Fibroblast of skin of scalp (primary cell): ENCODE measurements around the gene ACVRL1.
A peak's percentile ranks its signal among the peaks of the same experiment; 100 is the strongest.

Experiments
- DNase-seq: peaks from one replicate; pipeline ENCODE4 v3.0.0-alpha.2; 2013

The ACVRL1 gene

DNA sequence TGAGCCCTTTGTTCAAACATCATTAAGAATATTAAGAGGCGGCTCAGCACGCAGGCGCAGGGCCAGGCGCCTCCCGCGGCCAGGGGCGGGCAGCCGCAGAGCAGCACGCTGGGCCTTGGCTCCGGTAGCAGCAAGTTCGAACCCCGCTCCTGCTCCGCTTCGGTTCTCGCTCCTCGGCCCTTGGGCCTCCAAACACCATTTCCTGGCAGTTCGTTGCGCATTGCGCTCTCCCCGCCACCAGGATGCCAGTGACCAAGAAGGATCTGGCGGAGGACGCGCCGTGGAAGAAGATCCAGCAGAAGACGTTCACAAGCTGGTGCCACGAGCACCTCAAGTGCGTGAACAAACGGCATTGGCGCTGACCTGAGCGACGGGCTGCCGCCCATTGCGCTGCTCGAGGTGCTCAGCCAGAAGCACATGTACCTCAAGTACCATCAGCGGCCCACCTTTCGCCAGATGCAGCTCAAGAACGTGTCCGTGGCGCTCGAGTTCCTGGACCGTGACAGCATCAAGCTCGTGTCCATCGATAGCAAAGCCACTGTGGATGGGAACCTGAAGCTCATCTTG, 6.9 kb upstream of the ACVRL1 start:
- no peak for DNase-seq

DNA sequence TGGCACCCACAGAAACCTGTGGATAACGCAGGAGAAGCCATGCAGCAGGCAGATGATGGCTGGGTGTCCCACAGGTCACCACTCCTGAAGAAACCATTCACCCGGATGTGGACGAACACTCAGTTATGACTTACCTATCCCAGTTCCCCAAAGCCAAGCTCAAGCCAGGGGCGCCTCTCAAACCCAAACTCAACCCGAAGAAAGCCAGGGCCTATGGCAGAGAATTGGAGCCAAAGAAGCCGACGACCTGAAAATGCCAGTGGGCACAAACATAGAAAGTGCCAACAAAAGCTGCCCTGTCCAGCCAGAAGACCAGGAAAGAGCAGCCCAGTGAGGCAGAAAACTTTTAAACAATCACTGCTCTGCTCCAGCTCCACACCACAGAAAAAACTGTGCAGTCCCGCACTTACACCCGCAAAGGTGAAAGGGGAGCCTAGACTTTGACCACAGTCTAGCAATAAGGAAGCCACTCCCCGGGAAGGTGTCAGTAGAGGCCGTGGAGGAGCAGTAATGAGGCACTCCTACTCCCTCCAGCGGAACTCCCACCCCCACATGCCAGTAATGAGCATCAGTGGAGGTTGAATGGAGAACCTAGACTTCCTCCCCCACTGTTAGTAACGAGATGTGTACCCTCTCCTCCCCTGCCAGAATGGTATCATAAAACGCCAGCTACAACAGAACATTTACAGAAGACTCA, 6.0 kb upstream of the ACVRL1 start:
- no peak for DNase-seq

DNA sequence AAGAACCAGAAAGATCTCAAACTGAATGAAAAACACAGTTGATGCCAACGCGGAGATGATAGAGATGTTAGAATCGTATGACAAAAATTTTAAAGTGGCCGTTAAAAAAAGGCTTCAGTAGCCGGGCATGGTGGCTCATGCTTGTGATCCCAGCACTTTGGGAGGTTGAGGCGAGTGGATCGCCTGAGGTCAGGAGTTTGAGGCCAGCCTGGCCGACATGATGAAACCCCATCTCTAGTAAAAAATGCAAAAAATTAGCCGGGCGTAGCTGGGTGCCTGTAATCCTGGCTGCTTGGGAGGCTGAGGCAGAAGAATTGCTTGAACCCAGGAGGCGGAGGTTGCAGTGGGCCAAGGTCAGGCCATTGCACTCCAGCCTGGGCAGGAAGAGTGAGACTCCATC, 5.4 kb upstream of the ACVRL1 start:
- no peak for DNase-seq

DNA sequence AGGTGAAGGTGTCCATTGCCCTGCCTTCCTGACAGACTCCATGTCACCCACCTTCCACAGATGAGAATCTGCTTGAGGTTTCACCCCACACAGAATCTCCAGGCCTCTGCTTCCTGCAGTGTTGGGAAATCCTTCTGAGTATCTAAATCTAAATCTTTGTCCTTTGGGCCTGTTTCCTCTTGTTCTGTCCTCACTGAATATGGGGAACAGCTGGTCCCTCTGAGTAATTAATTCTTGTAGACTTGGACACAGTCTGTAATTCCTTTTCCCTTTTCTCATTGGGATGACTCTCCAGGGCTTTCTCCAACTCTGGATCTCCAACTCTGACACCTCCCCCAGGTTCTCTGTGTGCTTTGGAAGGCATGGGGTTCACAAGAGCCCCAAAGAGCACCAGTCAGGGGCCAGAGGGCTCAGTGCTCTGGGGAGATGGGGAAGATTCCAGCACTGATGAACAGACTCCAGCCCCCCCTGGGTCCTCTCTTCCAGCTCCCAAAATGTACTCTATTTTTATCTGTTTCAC, 2.3 kb upstream of the ACVRL1 start:
- peak; percentile 22 for DNase-seq

DNA sequence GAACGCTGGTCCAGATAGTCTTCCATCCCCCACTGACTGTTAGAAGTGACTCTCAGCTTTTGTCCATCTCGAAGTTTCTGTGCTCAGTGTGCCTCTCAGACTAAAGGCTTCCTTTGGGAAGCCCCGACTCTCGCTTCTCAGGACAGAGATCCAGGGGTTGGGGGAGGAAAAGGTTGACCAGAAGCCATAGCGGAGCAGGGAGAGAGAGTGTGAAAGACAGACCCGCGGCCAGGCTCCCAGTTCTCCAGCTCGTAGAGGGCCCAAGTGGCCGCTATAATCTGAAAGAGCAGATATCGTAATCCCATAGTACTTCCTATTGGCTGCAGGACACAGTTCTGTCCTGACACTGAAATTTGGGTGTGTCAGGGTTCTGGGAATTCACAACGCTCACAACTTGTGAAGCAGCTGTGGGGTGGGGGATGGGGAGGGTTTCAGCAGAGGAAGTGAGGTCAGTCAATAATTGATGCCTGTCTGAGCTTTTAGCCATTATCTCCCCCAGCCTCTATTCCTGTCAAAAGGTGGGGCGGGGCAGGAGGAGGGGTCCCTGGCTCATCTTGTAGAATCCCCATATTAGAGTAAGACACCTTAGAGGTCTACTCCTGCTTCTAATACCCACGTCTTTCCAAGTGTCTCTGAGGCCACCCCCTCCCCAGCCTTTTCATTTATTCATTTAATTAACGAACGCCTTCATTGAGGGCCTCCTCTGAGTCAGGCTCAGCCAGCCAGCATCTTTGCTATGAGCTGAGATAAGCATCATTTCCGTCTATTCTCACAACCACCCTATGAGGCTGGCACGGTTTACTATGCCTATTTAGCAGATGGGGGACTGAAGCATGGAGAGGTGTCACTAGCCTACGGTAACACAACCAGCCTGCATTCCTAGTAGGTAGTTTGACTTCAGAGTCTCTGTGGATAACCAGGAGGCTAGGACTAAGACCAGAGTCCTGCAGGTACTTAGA, 1.6 kb upstream of the ACVRL1 start:
- DNase-seq: peak; percentile 46

DNA sequence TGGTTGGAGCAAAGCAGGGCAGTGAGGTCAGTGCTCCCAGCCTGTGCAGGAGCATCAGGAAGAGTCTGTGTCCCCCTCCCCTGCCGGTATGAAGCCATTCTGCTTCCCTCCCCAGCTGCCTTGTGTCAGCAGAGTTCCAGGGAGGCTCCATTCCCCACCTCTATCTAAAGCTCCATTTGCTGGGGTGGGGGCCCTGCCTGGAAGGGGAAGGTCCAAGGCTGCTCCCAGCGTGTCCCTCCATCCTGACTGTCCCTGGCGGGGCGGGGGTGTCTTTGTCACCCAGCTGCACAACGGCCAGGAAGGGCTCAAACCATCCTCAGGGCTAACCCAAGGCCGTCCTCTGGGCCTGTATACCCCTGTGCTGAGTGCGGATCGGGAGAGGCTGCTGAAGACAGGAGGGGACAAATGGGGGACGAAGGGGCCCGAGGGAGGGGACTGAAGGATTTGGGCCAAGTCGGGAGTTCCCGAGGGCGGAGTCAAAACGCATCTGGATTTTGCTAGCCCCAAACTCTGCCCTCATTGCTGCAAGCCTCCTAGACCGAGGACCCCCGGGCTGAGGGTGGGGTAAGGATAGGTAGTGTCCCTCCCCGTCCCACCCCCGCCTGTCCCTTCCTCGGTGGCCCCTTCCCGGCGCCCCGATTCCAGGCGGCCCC, 748 bp upstream of the ACVRL1 start:
- no peak for DNase-seq

DNA sequence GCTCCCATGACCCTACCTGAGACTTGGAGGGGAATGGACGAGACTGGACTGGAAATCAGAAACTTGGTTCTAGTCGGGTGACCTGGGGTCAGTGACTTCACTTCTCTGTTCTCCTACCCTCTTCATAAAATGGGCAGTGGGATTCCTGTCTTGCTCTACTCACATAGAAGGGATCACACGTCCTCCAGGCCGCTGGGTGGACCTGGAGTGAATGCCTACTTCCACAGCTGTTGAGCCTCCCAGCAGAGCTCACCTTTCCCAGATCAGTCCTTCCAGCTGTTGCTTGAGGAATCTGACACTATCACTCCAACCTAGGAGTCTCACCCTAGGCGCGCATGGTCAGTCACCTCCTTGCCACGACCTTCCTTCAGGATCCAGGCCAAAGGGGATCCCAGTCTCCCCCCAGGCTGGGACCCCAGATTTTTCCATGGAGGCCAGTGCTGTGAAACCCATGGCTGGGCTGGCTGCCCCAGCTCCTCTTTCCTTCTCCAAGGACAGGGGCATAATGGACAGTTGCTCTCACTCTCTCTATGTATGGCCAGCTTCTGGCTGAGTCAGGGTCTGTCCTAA, 637 bp downstream of the ACVRL1 start:
- no peak for DNase-seq

DNA sequence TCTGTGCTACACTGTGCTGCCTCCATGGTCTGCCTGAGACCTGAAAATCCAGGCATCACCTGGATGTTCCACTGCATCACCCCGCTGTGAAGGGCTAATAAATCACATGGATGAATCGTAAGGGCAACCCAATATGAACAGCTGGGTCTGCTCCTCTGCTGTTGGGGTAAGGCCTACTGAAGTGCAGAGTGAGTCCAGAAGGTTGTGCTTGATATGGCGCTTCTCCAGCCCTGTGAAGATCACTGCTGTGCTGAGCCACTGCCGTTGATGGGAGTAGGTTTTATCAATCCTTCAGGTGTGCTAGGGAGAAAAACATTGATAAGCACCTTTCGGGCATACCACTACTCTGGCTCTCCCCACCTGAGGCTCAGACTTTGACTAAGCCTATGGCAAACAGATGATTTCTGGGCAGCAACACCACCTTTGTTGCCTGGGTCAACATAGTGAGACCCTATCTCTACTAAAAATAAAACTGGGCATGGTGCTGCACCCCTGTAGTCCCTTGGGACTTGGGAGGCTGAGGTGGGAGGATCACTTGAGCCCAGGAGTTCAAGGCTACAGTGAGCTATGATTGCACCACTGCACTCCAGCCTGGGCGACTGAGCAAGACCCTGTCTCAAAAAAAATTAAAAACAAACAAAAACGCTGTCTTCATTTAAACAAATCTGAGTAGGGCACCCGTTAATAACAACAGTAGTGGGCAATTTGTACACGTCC, 1.7 kb downstream of the ACVRL1 start:
- no peak for DNase-seq

DNA sequence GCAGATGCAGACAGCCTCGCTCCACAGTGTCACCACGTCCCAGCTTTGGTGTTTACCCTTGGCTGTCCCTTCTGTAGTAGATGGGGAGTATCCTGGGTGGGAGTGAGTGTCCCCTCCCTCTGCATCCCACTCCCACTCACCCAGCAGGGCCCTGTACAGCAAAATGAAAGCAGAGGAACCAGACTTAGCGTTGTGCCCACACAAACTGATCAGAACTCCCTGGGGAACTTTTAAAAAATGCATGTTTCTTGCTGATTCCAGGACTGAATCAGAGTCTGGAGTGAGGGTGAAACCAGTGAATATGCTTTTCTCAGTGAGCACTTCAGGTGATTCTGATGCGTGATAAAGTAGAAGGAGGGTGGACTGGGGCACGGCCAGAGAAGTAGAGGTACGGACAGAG, 2.9 kb downstream of the ACVRL1 start:
- DNase-seq: peak; percentile 43

DNA sequence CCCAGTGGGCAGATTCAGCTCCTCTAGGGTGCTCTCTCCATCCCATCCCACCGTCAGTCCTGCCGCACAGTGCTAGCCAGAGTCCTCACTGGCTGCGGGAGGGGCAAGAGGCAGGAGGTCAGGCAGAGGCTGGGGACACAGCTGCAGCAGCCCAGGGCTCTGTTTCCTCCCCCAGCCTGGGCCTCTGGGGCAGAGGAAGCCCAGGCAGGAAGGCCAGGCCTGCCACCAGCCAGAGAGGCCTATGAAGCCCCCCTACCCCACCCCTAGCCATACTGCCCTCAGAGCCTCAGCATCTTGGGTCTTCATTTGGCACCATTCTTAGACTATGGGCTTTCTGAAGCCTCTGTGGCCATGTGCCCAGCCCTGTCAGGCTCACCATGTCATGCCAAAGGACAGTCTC, 3.4 kb downstream of the ACVRL1 start:
- DNase-seq: no peak

DNA sequence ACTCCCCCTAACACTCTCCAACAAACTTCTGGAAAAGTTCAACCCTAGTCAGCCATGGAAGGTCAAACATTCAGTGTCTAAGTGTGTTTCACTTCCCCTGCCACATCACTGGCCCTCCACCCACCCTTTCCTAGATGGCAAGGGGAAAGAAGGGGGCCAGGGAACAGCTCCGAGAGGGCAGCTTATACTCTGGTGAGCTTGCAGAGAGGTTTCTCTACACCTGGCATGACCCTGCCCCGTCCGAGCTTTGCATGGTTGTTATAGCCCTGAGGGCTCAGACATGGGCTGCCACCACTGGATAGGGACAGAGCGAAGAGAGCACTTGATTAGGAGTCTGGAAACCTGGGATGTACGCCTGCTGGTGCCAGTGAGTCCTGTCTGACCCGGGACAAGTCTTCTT, 4.0 kb downstream of the ACVRL1 start:
- no peak for DNase-seq

DNA sequence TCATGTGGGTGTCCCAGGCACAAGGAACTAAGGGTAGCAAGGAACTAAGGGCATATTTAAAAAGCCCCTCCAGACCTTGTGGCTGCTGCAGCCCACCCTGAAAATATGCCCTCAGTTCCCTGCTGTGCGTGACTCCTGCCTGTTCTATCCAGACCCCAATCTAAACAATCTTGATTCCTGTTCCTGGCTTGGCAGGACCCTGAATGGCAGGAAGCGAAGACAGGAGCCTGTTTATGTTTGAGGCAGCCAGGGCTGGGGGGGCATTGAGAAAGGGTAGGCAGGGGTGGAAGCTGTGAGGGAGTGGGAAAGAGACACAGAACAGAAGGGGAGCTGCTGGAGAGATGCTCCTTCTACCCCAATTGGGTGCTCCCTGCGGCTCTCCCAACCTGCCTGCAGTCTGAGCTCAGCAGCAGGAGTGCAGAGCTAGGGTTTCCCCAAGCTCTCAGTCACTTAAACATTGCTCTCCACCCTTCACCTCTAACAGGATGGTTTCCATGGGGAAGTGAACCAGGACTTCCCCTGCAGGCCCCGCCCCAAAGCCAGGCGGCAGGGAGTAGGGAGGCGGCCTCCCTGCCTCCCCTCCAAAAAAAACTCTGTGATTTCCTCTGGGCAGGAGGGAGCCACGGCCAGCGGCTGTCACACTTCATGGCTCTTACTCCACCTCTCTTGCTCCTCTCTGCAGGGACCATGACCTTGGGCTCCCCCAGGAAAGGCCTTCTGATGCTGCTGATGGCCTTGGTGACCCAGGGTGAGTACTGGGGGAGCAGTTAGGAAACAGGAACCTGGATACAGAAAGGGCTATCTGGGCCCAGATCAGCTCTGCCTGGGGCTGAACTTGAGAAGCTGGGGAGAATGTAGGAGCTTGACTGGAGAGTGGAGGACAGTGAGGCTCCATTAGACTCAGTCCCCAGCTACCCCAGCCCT, 4.7 kb downstream of the ACVRL1 start:
- DNase-seq: no peak

DNA sequence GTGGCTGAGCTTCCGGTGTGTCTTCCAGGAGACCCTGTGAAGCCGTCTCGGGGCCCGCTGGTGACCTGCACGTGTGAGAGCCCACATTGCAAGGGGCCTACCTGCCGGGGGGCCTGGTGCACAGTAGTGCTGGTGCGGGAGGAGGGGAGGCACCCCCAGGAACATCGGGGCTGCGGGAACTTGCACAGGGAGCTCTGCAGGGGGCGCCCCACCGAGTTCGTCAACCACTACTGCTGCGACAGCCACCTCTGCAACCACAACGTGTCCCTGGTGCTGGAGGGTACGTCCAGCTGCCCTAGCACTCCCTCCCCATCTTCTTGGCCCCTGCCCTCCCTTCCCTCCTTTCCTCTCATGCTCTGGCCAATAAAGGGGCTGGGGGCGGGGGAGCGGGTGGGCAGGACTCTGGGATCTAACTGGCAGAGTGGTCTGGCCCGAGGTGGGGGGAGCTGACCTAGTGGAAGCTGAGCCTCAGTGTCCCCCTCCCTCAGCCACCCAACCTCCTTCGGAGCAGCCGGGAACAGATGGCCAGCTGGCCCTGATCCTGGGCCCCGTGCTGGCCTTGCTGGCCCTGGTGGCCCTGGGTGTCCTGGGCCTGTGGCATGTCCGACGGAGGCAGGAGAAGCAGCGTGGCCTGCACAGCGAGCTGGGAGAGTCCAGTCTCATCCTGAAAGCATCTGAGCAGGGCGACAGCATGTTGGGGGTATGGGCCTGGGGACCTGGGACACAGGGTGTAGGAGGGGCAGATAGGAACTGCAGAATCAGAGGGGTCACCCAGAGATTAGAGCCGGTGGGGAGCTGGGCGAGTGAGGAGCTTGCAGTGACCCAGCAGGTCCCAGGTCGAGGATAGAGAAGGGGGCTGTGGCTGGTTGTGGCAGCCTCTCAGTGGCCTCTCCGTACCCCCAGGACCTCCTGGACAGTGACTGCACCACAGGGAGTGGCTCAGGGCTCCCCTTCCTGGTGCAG, 6.0 kb downstream of the ACVRL1 start:
- no peak for DNase-seq

DNA sequence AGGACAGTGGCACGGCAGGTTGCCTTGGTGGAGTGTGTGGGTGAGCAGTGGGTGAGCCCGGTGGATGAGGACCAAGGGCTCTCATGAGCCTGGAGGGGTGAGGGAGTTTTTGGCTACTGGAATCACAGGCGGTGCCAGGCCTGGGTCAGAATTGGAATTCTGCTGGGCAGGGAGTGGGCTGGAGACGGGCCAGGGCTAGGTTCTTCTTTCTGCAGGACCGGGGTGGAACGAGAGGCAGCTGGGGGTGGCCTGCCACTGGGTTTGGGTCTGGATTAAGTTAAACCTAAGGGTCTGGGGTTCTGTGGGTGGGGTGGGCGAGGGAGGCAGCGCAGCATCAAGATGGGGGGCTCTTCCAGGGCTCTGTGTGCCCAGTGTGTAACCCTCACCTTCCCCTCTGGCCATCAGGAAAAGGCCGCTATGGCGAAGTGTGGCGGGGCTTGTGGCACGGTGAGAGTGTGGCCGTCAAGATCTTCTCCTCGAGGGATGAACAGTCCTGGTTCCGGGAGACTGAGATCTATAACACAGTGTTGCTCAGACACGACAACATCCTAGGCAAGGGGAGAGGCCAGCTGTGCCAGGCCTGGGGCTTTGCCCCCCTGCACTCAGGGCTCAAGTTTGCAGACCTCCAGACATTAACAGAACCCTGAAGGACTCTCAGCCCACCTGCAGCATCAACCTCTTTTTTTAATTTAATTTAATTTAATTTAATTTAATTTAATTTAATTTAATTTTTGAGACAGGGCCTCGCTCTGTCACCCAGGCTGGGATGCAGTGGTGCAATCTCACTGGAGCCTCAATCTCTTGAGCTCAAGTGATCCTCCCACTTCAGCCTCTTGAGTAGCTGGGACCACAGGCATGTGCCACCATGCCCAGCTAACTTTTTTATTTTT, 7.0 kb downstream of the ACVRL1 start:
- no peak for DNase-seq

DNA sequence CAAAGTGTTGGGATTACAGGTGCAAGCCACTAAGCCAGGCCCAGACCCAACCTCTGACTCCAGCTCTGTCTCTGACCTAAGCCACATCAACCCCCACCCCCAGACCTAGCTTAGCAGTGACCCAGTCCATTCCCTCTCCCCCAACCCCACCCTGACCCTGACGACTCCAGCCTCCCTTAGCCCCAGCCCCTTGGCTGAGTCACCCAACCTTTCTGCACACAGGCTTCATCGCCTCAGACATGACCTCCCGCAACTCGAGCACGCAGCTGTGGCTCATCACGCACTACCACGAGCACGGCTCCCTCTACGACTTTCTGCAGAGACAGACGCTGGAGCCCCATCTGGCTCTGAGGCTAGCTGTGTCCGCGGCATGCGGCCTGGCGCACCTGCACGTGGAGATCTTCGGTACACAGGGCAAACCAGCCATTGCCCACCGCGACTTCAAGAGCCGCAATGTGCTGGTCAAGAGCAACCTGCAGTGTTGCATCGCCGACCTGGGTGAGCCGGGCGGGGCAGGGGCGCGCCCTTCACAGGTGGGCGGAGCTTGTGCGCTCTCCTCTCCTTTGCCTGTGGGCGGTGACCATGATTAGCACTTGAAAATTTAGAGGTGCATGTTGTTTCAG, 7.8 kb downstream of the ACVRL1 start:
- no peak for DNase-seq

DNA sequence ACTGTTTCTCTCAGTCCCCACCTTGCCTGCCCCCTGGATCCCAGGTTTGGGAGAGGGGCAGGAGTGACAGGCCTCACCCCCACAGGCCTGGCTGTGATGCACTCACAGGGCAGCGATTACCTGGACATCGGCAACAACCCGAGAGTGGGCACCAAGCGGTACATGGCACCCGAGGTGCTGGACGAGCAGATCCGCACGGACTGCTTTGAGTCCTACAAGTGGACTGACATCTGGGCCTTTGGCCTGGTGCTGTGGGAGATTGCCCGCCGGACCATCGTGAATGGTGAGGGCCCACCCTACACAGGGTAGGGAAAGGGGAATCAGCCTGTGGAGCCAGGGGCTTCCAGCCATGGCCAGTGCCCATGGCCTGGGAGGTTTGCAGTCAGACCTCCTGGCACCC, 8.6 kb downstream of the ACVRL1 start:
- no peak for DNase-seq

DNA sequence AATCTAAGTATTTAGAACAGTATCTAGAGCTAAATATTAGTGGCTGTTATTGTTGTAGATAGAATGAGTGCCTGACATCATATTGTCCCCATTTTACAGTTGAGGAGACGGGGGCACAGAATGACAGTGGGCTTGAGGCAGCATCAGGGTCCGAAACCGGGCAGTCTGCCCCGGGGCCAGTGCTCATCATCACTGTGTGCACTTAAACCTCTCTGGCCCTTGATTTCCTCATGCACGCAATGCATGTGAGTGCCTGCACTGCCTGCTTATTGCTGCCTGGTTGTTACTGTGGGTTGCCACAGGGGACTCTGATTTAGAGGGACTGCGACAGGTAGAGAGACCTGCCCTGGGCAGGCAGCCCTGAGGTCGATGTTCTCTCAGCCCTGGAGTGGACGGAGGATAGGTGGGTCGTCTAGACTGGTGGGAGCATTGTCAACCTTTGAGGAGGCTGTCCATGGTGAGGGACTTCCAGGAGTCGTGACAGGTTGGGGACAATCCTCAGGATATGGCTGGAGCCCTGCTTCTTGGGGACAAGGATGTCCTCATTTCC, 9.8 kb downstream of the ACVRL1 start:
- DNase-seq: no peak
